A549 treated with Hydrocortisone at 1 μM for 4 hours (cell line): Measurements from ENCODE around the gene SH3GL2. TPM values are rescaled to one million over a fixed set of nuclear protein-coding genes. Genes with fewer than 3 reads are reported as not detected.

ENCODE experiments used
- total RNA-seq: library from RNA; stranded (reverse); fragments of 200-300 nt; extraction: Qiagen RNA extraction; gene quantifications from 5 replicates; pipeline ENCODE4 v1.2.3, GENCODE V29; 2022

Gene SH3GL2
- total RNA-seq: 0.05 to 0.14 TPM (median 0.11 TPM) in 5 replicates

GRCh38 chr9:17578911-17579793 lies at the start of gene SH3GL2:
SH3GL2 (plus strand) TSS chr9:17579066.

